GM12874 (cell line): ENCODE measurements around the gene TMCC1.

Experiments
- CTCF ChIP-seq: IDR thresholded peaks from 2 replicates; pipeline ENCODE4 v1.5.1; 2011; ENCODE audit warnings: low read depth, mild to moderate bottlenecking, control low read depth, low read length, moderate library complexity; ENCODE audit not compliant: insufficient read depth

TMCC1 gene

GRCh38 chr3:129607391-129608068 lies 286.0 kb downstream of the TMCC1 start:
- TF ChIP-seq CTCF, result no peak

GRCh38 chr3:129606636-129607390 lies 286.7 kb downstream of the TMCC1 start, which contains the start of gene PLXND1:
Gene PLXND1, minus strand, starts transcription at chr3:129606676. Its CDS starts 37 bp downstream, at chr3:129606639.
- TF ChIP-seq CTCF, result no peak

DNA sequence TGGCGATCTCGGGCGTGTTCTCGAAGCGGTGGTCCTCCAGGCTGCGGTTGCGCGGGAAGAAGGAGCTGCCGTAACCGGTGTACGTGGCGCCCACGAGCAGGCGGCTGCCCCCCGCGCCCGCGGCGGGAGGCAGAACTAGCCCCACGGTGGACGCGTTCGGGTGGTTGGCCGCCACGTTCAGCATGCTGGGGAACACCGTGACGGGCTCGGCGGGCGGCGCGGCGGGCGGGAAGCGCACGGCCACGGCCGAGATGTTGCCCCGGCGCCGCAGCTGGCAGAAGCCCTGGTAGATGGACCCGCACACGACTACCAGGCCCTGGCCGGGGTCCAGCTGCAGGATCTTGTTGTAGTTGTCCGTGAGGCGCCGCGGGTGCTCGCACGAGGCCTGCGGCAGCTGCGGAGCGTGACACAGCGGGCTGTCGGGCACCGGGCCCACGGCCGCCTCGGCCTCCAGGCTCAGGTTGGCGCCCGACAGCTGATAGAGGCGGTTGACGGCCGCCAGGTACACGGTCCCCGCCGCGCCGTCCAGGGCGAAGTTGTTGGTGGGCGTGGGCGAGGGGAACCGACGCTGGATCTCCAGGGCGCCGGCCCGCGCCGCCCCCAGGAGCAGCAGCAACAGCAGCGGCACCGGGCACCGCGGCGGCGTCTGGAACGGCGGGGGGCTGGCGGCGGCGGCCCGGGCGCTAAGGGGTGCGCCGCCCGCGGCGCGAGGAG lies 287.4 kb downstream of the TMCC1 start:
- TF ChIP-seq CTCF, result no peak

GRCh38 chr3:129605203-129605921 lies 288.1 kb downstream of the TMCC1 start:
- TF ChIP-seq CTCF, result no peak

- TF ChIP-seq CTCF, result no peak
These were observed 288.7 kb downstream of the TMCC1 start for GRCh38 chr3:129604767-129605166.

DNA sequence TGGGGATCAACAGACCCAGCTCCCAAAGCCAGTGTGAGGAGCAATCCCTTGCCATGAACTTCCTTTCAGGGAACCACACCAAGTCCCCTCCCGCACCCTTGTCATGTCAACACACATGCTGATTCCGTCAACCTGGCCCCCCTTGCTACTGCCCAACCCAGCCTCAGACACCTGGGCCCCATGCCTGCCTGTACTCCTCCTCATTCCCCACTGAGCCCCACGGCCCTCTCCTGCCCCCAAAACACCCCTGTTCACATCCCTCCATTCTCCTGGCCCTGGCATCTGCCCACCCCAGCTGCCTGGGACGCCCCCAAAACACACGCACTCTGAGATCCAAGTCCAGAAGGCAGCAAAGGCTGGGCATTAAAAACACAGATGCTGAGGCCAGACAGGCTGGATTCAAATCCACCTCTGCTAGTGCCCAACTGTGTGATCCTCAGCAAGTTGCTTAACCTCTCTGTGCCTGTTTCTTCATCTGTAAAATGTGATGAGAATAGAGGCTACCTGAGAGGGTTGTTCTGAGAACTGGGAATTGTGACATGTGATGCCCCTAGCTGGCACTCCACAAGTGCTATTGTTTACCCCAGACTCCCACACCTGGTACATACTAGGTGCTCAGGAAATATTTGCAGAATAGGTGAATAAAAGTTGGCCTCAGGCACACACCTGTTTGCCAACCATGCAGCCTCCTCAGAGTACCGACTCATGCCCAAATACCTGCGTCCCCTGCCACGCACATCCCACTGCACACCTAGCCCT lies 289.3 kb downstream of the TMCC1 start:
- no peak for TF ChIP-seq CTCF

DNA sequence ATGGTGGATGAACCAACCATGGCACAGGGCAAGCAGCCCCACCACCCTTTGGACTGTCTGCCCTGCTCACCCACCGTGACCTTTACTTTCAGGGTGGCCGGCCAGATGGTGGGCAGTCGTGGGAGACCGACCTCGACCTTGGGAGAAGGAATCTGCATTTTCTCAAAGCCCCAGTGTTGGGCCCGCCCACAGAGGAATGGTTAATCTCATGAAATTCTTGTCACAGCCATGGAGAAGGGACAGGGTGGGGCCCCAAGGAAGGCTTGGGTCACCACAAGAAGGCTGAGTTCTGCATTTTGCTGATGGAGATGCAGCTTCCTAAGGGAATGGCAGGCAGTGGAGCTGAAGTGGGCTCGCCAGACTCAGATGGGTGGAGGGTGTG lies 290.0 kb downstream of the TMCC1 start:
- TF ChIP-seq CTCF, result no peak
